Activated naive CD8-positive, alpha-beta T cell treated with anti-CD3 and anti-CD28 coated beads, Interleukin-2, amount 50 U/mL, for 24 hours (primary cell): ENCODE results near the gene DDX10.

Experiments used
- ATAC-seq: fragments of 150-1000 bp; cut with Tn5 transposase; one replicate; pipeline ENCODE4 v1.10.0; 2021
- DNase-seq: peaks from one replicate; pipeline ENCODE4 v3.0.0; 2021
- H3K27ac Mint-ChIP-seq: one replicate; pipeline ENCODE4 v1.8.0; 2021; ENCODE audit warnings: mild to moderate bottlenecking, mixed read lengths
- H3K27me3 Mint-ChIP-seq: one replicate; pipeline ENCODE4 v1.8.0; 2021; ENCODE audit warnings: mixed read lengths
- H3K36me3 Mint-ChIP-seq: one replicate; pipeline ENCODE4 v1.8.0; 2021; ENCODE audit warnings: low read depth, mixed read lengths
- H3K4me1 Mint-ChIP-seq: one replicate; pipeline ENCODE4 v1.8.0; 2021; ENCODE audit warnings: mixed read lengths
- H3K4me3 Mint-ChIP-seq: one replicate; pipeline ENCODE4 v1.8.0; 2021; ENCODE audit warnings: mild to moderate bottlenecking, moderate library complexity, mixed read lengths
- H3K9me3 Mint-ChIP-seq: one replicate; pipeline ENCODE4 v1.8.0; 2021; ENCODE audit warnings: mixed read lengths

Gene DDX10

GRCh38 chr11:108672786-108673185, 7.9 kb downstream of the DDX10 start:
- H3K4me3 Mint-ChIP-seq = no peak overlapping the region
- H3K27ac Mint-ChIP-seq = no peak overlapping the region
- no peaks in the 10 kb centered on the region for H3K27me3 Mint-ChIP-seq
- no peaks in the 10 kb centered on the region for H3K9me3 Mint-ChIP-seq
- ATAC-seq (no peak), DNase-seq (no peak)
- H3K4me1 Mint-ChIP-seq = peaks cover 26% of the 10 kb centered on the region
- H3K36me3 Mint-ChIP-seq = peaks cover 41% of the 10 kb centered on the region

DNA sequence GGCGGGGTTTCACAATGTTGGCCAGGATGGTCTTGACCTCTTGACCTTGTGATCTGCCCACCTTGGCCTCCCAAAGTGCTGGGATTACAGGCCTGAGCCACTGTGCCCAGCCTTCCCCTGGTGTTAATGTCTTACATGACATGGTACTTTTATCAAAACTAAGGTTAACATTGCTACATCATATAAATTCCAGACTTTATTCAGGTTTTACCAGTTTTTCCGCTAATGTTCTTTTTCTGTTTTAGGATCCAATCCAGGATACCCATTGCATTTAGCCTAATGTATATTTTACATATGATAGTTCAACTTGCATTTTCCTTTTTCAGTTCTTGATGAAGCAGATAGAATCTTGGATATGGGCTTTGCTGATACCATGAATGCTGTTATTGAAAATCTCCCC, 14.2 kb downstream of the DDX10 start:
- no peak overlapping the region for H3K4me3 Mint-ChIP-seq
- peaks cover 51% of the 10 kb centered on the region for H3K36me3 Mint-ChIP-seq
- H3K27ac Mint-ChIP-seq = no peak overlapping the region
- no peaks in the 10 kb centered on the region for H3K27me3 Mint-ChIP-seq
- DNase-seq (no peak), ATAC-seq (no peak)
- H3K9me3 Mint-ChIP-seq = no peaks in the 10 kb centered on the region
- peaks cover 6% of the 10 kb centered on the region for H3K4me1 Mint-ChIP-seq

- peaks cover 6% of the 10 kb centered on the region for H3K4me1 Mint-ChIP-seq
- H3K27ac Mint-ChIP-seq = no peak overlapping the region
- H3K9me3 Mint-ChIP-seq = no peaks in the 10 kb centered on the region
- H3K4me3 Mint-ChIP-seq = no peak overlapping the region
- DNase-seq (no peak), ATAC-seq (no peak)
- H3K36me3 Mint-ChIP-seq = peaks cover 50% of the 10 kb centered on the region
- H3K27me3 Mint-ChIP-seq = no peaks in the 10 kb centered on the region
Measured at GRCh38 chr11:108680271-108680670, 15.4 kb downstream of the DDX10 start.

DNA sequence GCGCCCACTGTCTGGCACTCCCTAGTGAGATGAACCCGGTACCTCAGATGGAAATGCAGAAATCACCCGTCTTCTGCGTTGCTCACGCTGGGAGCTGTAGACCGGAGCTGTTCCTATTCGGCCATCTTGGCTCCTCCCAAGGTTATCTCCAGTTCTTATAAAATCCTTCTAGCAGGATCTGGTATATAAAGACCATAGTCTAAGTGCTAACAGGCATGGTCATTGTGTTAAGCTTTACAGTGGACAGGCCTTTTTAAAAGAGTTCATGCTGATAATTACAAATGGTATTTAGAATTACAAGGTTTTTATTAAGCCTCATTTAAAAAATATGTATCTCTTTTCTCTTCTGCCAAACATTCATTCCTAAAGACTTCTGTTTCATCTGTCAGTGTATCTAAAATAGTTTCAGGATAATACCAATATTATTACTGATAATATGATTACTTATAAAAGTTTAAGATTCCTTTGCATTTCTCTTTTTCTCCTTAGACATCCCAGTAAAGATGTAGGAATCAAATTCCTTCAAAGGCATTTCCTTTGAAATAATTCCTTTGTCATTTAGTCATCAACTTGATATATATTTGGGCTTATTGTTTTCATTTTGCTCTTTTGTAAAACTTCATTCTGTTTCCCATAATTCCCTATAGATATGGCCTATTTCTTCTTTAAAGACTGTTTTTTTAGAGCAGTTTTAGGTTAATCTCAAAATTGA, 20.7 kb downstream of the DDX10 start:
- no peak for ATAC-seq
- no peak for DNase-seq
- H3K36me3 Mint-ChIP-seq = peaks cover 55% of the 10 kb centered on the region
- H3K4me1 Mint-ChIP-seq = peaks cover 6% of the 10 kb centered on the region
- H3K9me3 Mint-ChIP-seq = no peaks in the 10 kb centered on the region
- H3K27ac Mint-ChIP-seq = no peak overlapping the region
- no peaks in the 10 kb centered on the region for H3K27me3 Mint-ChIP-seq
- no peak overlapping the region for H3K4me3 Mint-ChIP-seq

DNA sequence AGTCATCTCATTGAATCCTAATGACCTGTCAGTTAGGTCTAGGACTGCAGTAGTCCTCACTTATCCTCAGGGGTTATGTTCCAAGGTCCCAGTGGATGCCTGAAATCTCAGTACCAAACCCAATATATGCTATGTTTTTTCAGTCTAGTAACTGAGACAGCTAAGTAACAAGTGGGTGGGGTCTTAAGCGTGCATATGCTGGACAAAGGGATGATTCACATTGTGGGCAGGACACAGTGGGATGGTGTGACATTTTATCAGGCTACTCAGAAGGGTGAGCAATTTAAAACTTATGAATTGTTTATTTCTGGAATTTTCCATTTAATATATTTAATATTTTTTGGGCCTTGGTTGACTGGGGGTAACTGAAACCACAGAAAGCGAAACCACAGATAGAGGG, 29.0 kb downstream of the DDX10 start:
- Mint-ChIP-seq H3K27me3 (no peaks in the 10 kb centered on the region), H3K9me3 (no peaks in the 10 kb centered on the region), H3K4me3 (no peak overlapping the region), H3K36me3 (peaks cover 45% of the 10 kb centered on the region), H3K4me1 (peaks cover 8% of the 10 kb centered on the region), H3K27ac (no peak overlapping the region)
- peak; percentile 89 for ATAC-seq
- no peak for DNase-seq

- Mint-ChIP-seq H3K27me3 (no peaks in the 10 kb centered on the region), H3K4me1 (peaks cover 8% of the 10 kb centered on the region), H3K9me3 (no peaks in the 10 kb centered on the region), H3K27ac (peak overlapping the region; percentile 44), H3K36me3 (peaks cover 40% of the 10 kb centered on the region), H3K4me3 (no peak overlapping the region)
- no peak for DNase-seq
- ATAC-seq = no peak
Measured at GRCh38 chr11:108694846-108695245, 30.0 kb downstream of the DDX10 start.

GRCh38 chr11:108697872-108698473, 33.1 kb downstream of the DDX10 start:
- Mint-ChIP-seq H3K27ac (no peak overlapping the region), H3K4me3 (no peak overlapping the region), H3K36me3 (peaks cover 43% of the 10 kb centered on the region), H3K27me3 (no peaks in the 10 kb centered on the region), H3K4me1 (peaks cover 7% of the 10 kb centered on the region), H3K9me3 (no peaks in the 10 kb centered on the region)
- ATAC-seq = peak; percentile 59
- peak; percentile 10 for DNase-seq

GRCh38 chr11:108698844-108699642, 34.2 kb downstream of the DDX10 start:
- Mint-ChIP-seq H3K4me3 (no peak overlapping the region), H3K27ac (no peak overlapping the region), H3K36me3 (peaks cover 42% of the 10 kb centered on the region), H3K9me3 (no peaks in the 10 kb centered on the region), H3K4me1 (no peaks in the 10 kb centered on the region), H3K27me3 (no peaks in the 10 kb centered on the region)
- no peak for ATAC-seq
- DNase-seq = no peak

DNA sequence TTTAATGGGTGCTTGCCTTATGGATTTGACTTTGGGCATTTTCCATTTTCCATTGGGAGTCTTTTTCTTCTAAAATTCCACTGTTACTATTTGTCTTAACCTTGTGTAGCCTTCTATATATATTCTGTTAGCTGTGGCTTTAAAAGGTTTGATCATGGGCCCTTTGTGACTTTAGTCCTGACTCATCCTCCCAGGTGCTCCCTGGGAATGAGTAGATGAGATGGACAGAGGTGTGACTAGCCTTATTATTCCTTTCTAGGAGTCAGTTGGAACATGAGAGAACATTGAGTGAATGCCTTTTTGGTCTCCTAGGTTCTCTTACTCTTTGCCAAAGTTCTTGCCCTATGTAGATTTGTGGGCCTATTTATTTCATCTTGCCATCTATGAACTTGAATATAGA, 39.0 kb downstream of the DDX10 start:
- H3K4me3 Mint-ChIP-seq = no peak overlapping the region
- ATAC-seq (no peak), DNase-seq (no peak)
- H3K27ac Mint-ChIP-seq = no peak overlapping the region
- H3K4me1 Mint-ChIP-seq = no peaks in the 10 kb centered on the region
- no peaks in the 10 kb centered on the region for H3K27me3 Mint-ChIP-seq
- peaks cover 72% of the 10 kb centered on the region for H3K36me3 Mint-ChIP-seq
- peaks cover 11% of the 10 kb centered on the region for H3K9me3 Mint-ChIP-seq

DNA sequence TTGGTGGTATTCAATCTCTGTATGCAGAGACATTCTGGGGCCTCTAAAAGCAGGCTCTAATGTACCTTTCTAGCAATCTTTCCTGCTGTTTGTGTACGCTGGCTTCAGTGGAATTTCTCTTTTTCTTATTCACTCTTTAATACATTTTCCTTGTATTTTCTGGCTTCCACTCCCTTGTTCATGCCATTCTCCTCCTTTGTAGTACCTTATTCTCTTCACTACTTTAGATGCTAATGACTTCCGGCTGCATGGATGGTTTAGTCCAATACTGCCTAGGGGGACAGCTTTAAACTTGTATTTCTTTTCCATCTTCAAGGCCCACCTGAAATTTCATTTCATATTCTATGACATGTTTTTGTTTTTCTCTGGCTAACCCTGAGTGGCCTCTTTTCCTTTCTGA, 40.2 kb downstream of the DDX10 start:
- Mint-ChIP-seq H3K36me3 (peaks cover 78% of the 10 kb centered on the region), H3K27me3 (no peaks in the 10 kb centered on the region), H3K27ac (no peak overlapping the region), H3K4me1 (peaks cover 2% of the 10 kb centered on the region), H3K9me3 (peaks cover 13% of the 10 kb centered on the region), H3K4me3 (no peak overlapping the region)
- DNase-seq (no peak), ATAC-seq (no peak)

GRCh38 chr11:108708173-108708572, 43.3 kb downstream of the DDX10 start:
- H3K4me1 Mint-ChIP-seq = peaks cover 8% of the 10 kb centered on the region
- H3K27ac Mint-ChIP-seq = no peak overlapping the region
- DNase-seq (no peak), ATAC-seq (no peak)
- H3K36me3 Mint-ChIP-seq = peaks cover 85% of the 10 kb centered on the region
- no peaks in the 10 kb centered on the region for H3K27me3 Mint-ChIP-seq
- no peak overlapping the region for H3K4me3 Mint-ChIP-seq
- H3K9me3 Mint-ChIP-seq = peaks cover 13% of the 10 kb centered on the region

DNA sequence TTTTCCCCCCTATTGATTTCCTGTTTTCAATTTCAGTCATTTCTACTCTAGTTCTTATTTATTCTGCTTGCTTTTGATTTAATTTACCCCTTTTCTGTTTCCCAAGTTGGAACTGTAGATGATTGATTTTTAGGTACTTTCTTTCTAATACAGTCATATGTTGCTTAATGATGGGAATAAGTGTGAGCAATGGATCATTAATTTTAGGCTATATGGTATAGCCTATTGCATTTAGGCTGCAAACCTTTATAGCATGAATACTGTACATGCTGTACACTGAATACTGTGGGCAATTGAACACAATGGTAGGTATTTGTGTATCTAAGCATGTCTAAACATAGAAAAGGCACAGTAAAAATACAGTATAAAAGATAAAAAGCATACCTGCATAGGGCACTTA, 44.9 kb downstream of the DDX10 start:
- Mint-ChIP-seq H3K27ac (no peak overlapping the region), H3K27me3 (no peaks in the 10 kb centered on the region), H3K4me3 (no peak overlapping the region), H3K4me1 (peaks cover 17% of the 10 kb centered on the region), H3K9me3 (peaks cover 13% of the 10 kb centered on the region), H3K36me3 (peaks cover 83% of the 10 kb centered on the region)
- ATAC-seq (no peak), DNase-seq (no peak)

DNA sequence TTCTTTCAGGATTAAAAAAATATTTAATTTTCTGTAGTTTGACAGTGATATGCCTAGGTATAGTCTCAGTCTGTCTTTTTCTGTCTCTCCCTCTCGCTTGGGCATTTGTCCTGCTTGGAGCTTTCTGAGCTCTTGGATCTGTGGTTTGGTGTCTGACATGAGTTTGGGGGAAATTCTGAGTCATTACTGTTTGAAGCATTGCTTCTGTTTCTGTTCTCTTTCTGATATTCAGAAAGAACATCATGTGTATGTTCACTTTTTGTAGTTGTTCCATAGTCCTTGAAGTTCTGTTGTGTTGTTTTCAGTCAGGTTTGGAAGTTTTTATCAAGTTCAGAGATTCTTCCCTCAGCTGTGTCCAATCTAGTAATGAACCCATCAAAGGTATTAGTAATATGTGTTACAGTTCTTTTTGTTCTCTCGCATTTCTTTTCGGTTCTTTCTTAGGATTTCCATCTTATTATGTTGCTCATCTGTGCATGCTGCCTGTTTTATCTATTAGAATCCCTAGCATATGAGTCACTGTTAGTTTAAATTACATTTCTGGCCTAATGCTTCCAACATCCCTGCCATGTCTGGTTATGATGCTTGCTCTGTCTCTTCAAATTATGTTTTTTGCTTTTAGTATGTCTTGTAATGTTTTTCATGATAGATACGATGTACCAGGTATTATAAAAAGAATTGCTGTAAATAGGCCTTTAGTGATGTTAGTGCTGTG, 48.4 kb downstream of the DDX10 start:
- Mint-ChIP-seq H3K36me3 (peaks cover 77% of the 10 kb centered on the region), H3K4me1 (peaks cover 17% of the 10 kb centered on the region), H3K4me3 (peak overlapping the region; percentile 6), H3K27ac (peak overlapping the region; percentile 40), H3K9me3 (peaks cover 5% of the 10 kb centered on the region), H3K27me3 (no peaks in the 10 kb centered on the region)
- ATAC-seq (no peak), DNase-seq (no peak)

DNA sequence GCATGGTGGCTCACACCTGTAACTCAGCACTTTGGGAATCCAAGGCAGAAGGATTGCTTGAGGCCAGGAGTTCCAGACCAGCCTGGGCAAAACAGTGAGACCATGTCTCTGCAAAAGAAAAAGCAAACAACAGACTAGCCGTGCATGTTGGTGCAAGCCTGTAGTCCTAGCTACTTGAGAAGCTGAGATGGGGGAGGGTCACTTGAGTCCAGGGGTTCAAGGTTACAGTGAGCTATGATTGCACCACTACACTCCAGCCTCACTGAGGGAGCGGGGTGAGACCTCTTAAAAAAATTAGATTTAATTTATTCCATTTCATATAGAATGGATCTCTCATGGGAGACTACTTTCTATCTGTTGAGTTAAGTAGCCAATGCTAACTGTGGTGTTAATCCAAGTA, 50.4 kb downstream of the DDX10 start:
- Mint-ChIP-seq H3K4me3 (no peak overlapping the region), H3K27ac (no peak overlapping the region), H3K9me3 (no peaks in the 10 kb centered on the region), H3K27me3 (no peaks in the 10 kb centered on the region), H3K4me1 (peaks cover 15% of the 10 kb centered on the region), H3K36me3 (peaks cover 73% of the 10 kb centered on the region)
- ATAC-seq (no peak), DNase-seq (no peak)
